GM19193 (cell line): Measurements from ENCODE around the gene LARP6.

Source experiments
- POLR2A ChIP-seq: IDR thresholded peaks from 4 replicates; pipeline ENCODE4 v1.6.1; 2011; ENCODE audit not compliant: insufficient read depth, insufficient read length; ENCODE audit errors: extremely low read depth

LARP6 gene

DNA sequence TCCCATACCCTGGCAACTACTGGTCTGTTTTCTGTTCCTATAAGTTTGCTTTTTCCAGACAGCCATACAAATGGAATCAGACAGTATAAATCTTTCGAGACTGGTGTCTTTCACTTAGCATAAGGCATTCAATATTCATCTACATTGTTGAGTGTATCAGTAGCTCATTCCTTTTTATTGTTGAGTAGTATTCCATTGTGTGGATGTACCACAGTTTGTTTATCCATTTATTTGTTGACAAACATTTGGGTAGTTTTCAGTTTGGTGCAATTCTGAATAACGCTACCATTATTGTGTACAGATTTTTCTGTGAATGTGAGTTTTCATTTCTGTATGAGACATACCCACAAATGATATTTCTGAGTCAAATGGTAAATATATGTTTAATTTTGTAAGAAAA lies 35.4 kb downstream of the LARP6 start:
- no peak for TF ChIP-seq POLR2A

DNA sequence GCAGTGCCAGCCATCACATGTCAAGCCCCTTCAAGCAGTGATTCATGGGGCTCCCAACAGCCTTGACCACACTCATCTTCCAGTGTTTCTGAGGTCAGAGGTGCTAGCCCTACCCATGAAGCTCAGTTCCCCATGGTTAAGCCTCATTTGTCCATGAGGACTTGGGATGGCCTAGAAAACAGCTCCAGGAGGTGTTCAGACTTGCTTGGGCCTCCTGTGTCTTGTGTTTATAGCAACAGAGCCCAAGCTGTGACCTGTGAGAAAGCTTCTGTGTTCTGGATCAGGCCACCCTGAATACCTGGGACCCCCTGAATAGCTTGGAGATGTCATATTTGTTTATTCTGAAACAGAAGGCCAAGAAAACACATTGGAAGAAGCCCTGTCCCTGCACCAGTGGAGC lies 36.7 kb downstream of the LARP6 start:
- TF ChIP-seq POLR2A = no peak

DNA sequence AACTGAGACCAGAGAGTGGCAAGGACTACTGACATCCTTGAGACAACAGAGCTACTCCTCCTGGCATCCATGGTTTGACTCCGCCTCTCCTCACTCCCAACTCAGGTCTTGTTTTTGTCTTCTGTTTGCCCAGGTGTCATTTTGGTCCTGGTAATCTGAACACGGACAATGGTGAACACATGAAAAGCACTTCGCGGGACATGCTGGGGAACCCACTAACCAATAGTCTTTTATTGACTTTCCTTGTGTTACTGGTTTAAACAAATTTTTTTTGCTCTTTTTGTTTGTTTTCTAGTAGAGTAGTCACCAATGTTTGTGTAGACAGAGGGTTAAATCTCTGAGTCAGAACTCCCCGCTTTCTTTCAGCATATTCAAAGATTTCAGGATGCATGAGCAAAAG lies 38.4 kb downstream of the LARP6 start:
- TF ChIP-seq POLR2A = no peak

DNA sequence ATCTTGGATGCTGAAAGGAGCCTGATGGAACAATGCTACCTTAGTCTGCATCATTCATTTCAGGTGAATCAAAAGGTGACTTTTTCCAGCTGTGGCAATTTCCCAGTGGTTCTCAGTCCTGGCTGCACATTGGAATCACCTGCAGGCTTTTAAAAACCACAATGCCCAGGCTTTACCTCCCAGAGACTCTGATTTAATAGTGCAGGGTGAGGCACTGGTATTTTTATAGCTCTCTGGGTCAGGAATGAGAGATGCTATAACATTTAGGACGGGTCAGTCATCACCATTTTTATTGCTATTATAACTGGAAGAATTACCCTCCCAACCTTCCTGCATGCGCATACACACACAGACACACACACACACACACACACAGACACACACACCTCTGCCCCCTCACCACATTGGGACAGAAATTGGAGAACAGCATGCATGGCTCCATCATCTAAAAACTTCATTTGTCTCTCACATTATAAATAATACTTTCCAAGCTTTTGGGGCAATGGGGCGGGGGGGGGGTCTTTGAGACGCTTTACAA lies 41.1 kb downstream of the LARP6 start:
- no peak for TF ChIP-seq POLR2A

DNA sequence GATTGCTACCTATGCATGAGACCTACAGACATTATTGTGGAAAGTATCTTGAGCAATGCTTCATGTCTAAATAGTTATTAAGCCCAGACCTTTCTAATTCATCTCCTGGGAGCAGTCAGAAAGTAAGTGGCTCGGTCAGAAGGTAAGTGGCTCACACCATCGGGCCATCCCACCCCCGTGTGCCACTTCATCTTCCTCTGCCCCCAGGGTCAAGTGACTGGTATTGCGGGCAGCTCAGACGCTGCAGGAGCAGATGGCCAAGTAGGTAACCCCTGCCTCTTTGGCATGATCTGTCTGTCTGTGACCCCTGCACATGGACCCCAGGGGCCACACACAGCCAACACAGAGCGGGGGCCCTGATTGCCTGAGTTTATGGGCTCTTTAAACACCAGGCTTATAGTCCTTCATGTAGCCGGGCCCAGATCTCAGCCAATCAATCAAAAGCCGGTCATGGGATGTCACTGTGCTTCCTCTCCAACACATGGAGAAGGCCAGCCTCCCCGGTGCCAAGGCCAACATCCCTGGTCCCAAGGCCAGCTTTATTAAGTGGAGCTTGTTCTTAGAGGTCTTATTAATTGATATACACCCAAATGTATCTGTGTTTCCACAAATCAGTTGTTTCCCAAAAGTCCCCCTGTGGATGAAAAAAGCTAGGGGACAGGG lies 42.9 kb downstream of the LARP6 start:
- TF ChIP-seq POLR2A = no peak

GRCh38 chr15:70806992-70807712 lies 46.8 kb downstream of the LARP6 start:
- TF ChIP-seq POLR2A = no peak

DNA sequence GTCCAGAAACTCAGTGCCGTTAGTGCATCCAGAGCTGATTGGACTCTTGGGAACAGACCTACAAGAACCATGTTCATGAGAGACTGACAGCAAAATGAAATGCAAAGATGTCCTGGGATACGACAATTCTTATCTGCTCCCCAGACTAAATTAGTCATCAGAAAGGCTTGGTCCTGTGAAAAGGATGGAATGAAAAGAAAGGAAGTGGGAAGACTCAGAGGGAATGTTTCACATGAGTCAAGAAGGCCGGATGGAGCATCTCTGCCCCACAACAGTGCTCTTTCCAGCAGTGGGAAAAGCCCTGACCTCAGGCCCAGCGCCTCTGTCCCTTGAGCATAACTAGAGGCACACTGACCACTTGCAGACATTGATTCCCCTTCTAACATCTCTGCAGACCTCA lies 51.3 kb downstream of the LARP6 start:
- no peak for TF ChIP-seq POLR2A

- no peak for TF ChIP-seq POLR2A
Observed at GRCh38 chr15:70801109-70801508, 52.8 kb downstream of the LARP6 start.

GRCh38 chr15:70799667-70800450 lies 54.1 kb downstream of the LARP6 start:
- no peak for TF ChIP-seq POLR2A

DNA sequence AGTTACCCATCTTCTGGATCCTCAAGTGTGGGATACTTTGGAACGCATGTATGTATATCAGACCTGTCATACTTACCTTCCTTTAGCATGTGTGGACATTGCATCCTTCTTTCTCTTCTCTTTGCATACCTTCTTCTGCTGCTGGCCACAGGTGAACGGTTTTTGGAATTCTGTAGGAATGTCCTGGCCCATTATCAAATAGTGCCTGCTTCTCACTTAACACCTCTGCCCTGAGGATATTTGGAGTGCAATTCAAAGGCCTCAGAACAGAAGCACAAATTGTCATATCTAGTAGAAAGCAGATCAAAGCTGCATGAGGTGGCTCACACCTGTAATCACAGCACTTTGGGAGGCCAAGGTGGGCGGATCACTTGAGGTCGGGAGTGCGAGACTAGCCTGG lies 56.5 kb downstream of the LARP6 start:
- no peak for TF ChIP-seq POLR2A

DNA sequence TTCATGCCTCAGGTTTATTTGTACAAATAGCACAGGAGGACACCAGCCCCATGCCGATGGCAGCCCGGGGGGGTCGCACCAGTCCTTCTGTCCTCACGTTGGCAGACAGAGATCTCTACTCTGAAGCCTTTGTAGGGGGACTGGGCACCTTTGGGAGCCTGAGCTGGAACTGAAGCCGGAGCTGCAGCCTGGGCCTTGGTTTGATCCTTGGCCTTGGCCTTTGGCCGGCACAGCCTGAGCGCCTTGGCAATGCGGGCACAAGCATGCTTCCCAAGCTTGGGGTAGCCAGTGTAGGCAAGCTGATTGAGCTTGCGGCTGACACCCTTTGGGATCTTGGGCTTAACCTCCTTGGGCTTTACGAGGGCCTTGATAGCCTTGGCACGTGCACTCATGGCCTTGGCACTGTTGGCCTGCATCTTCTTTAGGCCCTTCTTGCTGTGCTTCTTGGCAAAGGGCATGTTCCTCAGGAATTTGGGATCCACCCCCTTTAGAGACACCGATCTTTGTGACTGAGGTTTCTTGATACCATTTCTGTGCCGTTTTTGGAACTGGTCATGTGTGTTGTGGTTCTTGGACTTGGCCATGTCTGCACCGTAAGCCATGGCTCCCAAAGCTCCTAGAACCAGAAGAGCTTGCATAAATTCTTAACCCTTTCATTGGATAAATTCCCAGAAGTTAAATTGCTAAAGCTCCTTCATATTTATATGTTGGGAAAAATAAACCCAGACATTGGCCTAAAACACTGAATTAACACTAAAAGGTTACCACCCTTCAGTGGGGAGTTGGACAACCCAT lies 57.2 kb downstream of the LARP6 start:
- TF ChIP-seq POLR2A = no peak

DNA sequence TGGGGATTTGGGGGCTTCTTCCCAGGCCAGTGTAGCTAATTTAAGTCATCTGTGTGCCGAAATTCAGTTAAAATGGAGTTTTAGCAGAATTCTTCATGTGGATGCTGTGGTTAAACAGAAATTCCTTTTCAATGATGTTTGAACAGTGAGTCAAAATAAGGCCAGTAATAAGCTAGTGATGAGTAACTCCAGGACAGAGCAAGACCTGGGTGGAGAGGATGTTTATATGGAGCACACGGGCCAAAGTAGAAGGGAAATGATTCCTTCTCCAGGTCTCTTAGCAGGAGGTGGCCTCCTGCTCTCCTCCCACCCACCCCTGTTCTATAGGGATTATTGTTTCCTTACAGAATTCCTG lies 58.7 kb downstream of the LARP6 start:
- no peak for TF ChIP-seq POLR2A

DNA sequence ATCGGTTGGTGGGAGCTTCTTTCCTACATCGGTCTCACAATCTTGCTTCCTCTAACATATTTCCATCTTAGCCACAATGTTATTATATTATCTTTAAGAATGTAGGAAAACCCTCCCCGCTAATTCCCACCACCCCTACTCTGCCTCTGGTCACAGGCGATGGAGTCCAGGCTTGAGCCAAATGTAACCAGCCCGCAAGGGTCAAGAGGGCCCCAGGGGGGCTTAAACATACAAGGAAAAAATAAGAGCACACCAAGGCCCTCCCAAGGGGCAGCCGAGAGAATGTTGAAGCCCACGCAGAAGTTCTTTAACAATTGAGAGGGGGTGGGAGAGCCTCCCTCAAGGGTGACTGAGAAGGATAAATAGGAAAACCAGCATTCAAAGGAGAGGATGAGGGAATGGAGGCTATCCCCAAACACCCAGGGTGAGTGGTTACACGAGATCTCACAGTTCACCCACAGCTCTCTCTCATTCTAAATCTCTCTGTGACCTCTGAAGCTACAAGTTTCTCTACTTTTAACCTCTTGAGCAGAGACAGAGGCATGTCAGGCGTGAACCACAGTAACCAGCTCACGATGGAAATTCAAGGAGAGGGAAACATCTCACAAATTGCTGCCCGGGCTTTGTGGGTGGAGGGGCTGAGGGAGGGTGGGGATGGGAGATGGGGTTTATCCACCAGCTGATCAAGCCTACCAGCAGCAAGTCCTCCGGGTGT lies 59.2 kb downstream of the LARP6 start:
- no peak for TF ChIP-seq POLR2A

DNA sequence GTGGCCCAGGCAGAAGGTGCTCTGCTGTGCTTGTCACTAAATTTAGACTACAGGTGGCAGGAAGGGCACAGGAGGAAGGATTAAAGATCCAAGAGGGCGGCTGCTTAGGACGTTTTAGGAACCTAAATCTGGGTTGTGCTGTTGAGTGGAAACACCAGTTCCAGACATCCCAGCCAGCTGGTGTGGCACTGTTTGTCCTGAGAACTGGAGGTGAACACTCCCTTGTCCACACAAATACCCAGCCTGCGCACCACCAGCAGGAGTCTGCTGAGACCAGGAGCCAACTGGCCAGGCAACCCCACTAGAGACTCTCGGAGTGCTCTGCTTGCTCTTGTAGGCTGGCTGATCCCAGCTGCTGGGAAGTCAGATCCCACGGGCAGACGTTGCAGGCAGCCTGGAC lies 60.3 kb downstream of the LARP6 start:
- TF ChIP-seq POLR2A = no peak
